Osteoblast (primary cell): ENCODE data around the gene ZNF488. TPM values are rescaled to one million over a fixed set of nuclear protein-coding genes. Genes with fewer than 3 reads are reported as not detected.

Experiments used
- DNase-seq: peaks from one replicate; pipeline ENCODE4 v3.0.0; 2011; ENCODE audit warnings: low spot score, mixed read lengths; ENCODE audit not compliant: insufficient read length; ENCODE audit errors: missing footprints
- H2AFZ ChIP-seq: 2 replicates; pipeline ENCODE4 v1.6.0; 2011; ENCODE audit warnings: mild to moderate bottlenecking, low read length
- H3K27ac ChIP-seq: 2 replicates; pipeline ENCODE4 v1.5.1; 2011; ENCODE audit warnings: mild to moderate bottlenecking, low read depth, low read length, moderate library complexity
- H3K27me3 ChIP-seq: 2 replicates; pipeline ENCODE4 v1.6.0; 2012; ENCODE audit warnings: mild to moderate bottlenecking, control low read depth, inconsistent platforms, low read length, moderate library complexity; ENCODE audit not compliant: insufficient read depth
- H3K36me3 ChIP-seq: 2 replicates; pipeline ENCODE4 v1.5.1; 2011; ENCODE audit warnings: mild to moderate bottlenecking, low read length, control low read depth, moderate library complexity; ENCODE audit not compliant: insufficient read depth
- H3K4me1 ChIP-seq: 2 replicates; pipeline ENCODE4 v1.5.1; 2011; ENCODE audit warnings: mild to moderate bottlenecking, low read length, control low read depth, moderate library complexity; ENCODE audit not compliant: insufficient read depth
- H3K4me2 ChIP-seq: 2 replicates; pipeline ENCODE4 v1.6.0; 2011; ENCODE audit warnings: mild to moderate bottlenecking, low read length; ENCODE audit not compliant: insufficient read depth
- H3K4me3 ChIP-seq: fragments of 200-600 bp; sonication (generic); 3 replicates; pipeline ENCODE4 v1.5.1; 2012; ENCODE audit warnings: mild to moderate bottlenecking, low read length, inconsistent platforms; ENCODE audit not compliant: insufficient read depth
- H3K79me2 ChIP-seq: 2 replicates; pipeline ENCODE4 v1.6.0; 2012; ENCODE audit warnings: mild to moderate bottlenecking, low read length, control low read depth, inconsistent platforms; ENCODE audit not compliant: insufficient read depth
- H3K9me3 ChIP-seq: 2 replicates; pipeline ENCODE4 v1.5.1; 2011; ENCODE audit warnings: low read depth, low read length, control low read depth
- H4K20me1 ChIP-seq: 2 replicates; pipeline ENCODE4 v1.6.0; 2012; ENCODE audit warnings: mild to moderate bottlenecking, low read length, control low read depth; ENCODE audit not compliant: insufficient read depth
- CTCF ChIP-seq: IDR thresholded peaks from 2 replicates; pipeline ENCODE4 v1.5.1; 2011; ENCODE audit warnings: mild to moderate bottlenecking, low read depth, low read length, moderate library complexity; ENCODE audit errors: extremely low read depth
- total RNA-seq: library from RNA; depleted of rRNA; stranded (reverse); fragments of >200 nt; gene quantifications from 2 replicates; pipeline ENCODE4 v1.2.3, GENCODE V29; 2012

ZNF488 gene
- total RNA-seq, 1 donor, result under 0.01 TPM

- Histone ChIP-seq H4K20me1 (no peaks in the 10 kb centered on the region), H3K4me2 (no peak overlapping the region), H2AFZ (no peak overlapping the region), H3K4me3 (no peak overlapping the region), H3K36me3 (no peaks in the 10 kb centered on the region), H3K9me3 (no peaks in the 10 kb centered on the region), H3K27ac (no peak overlapping the region), H3K27me3 (peaks cover 16% of the 10 kb centered on the region), H3K4me1 (peaks cover 9% of the 10 kb centered on the region), H3K79me2 (no peaks in the 10 kb centered on the region)
- DNase-seq, result peak; percentile 71
- TF ChIP-seq CTCF, result no peak
These were observed 12.2 kb downstream of the ZNF488 start for GRCh38 chr10:47371629-47372485.

- no peaks in the 10 kb centered on the region for H3K36me3 ChIP-seq
- no peaks in the 10 kb centered on the region for H4K20me1 ChIP-seq
- H3K4me1 ChIP-seq, result peaks cover 9% of the 10 kb centered on the region
- H3K4me3 ChIP-seq, result no peak overlapping the region
- H3K4me2 ChIP-seq, result no peak overlapping the region
- no peak overlapping the region for H3K27ac ChIP-seq
- peak; percentile 65 for DNase-seq
- no peak overlapping the region for H2AFZ ChIP-seq
- peaks cover 8% of the 10 kb centered on the region for H3K27me3 ChIP-seq
- H3K79me2 ChIP-seq, result no peaks in the 10 kb centered on the region
- TF ChIP-seq CTCF, result no peak
- H3K9me3 ChIP-seq, result no peaks in the 10 kb centered on the region
These were observed 13.2 kb downstream of the ZNF488 start for GRCh38 chr10:47370878-47371277.

GRCh38 chr10:47370015-47370767 is 13.9 kb downstream of the ZNF488 start:
- Histone ChIP-seq H2AFZ (no peak overlapping the region), H3K36me3 (no peaks in the 10 kb centered on the region), H4K20me1 (no peaks in the 10 kb centered on the region), H3K27me3 (peaks cover 7% of the 10 kb centered on the region), H3K4me2 (no peak overlapping the region), H3K4me3 (no peak overlapping the region), H3K9me3 (no peaks in the 10 kb centered on the region), H3K4me1 (peaks cover 7% of the 10 kb centered on the region), H3K27ac (no peak overlapping the region), H3K79me2 (no peaks in the 10 kb centered on the region)
- no peak for TF ChIP-seq CTCF
- DNase-seq, result peak; percentile 32
